NCI-H526 treated with DMSO at 0.1 percent for 48 hours (cell line): Measurements from ENCODE around the gene NPAS3.
A peak's percentile ranks its signal among the peaks of the same experiment; 100 is the strongest.

Source experiments
- DNase-seq: peaks from one replicate; lab custom pipeline; 2025; lab: John Stamatoyannopoulos, UW

The NPAS3 gene

DNA sequence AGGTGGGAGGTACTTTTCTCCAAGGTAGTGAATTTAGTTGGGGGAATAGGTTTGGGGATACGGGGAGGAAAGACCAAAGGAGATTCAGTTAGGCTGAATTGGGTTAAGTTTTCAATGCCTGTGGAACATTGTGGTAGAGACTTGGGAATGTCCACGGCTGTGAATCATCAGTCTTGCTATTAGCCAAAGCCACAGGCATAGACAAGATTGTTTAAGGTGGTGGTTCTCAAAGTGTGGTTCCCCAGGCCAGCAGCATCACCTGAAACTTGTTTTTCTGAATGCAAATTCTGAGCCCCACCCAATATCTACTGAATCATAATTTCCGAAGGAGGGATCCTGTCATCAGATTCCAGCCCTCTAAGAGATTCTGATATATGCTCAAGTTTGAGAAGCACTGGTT, 696.0 kb downstream of the NPAS3 start:
- no peak for DNase-seq

DNA sequence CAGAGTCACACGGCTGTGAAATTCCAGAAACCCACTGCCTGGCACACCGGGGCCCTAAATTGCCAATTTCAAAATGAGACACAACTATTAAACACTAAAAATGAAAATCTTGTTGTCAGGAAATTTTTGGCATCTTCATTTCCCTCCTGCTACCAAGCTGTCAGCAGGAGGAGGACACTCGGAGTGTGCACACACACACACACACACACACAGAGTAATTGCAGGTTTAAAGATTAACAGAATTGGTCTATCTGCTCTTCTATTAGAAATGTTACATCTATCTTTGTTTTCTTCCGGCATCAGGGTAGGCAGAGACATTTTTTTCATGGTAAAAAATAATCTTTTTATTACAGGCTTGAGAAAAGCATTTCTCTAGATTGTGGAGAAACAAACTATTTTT, 698.0 kb downstream of the NPAS3 start:
- DNase-seq: no peak

DNA sequence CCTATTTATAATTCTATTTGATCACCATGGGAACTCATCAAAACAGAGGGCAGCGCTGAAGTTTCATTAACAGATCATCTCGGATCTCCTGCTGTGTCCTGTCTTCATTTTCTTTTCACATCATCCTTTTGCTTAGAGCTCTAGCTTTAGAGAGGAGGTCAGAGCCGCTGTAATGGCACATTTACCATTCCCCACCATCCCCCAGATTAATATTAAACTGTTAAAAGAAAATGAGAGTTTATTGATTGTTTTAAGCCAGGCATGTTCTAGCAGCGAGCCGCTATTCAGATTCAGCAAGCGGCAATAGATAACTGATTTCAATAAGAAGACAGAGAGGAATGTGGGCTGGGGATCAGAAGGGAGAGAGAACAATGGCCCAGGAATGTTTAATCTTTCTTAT, 703.4 kb downstream of the NPAS3 start:
- no peak for DNase-seq

DNA sequence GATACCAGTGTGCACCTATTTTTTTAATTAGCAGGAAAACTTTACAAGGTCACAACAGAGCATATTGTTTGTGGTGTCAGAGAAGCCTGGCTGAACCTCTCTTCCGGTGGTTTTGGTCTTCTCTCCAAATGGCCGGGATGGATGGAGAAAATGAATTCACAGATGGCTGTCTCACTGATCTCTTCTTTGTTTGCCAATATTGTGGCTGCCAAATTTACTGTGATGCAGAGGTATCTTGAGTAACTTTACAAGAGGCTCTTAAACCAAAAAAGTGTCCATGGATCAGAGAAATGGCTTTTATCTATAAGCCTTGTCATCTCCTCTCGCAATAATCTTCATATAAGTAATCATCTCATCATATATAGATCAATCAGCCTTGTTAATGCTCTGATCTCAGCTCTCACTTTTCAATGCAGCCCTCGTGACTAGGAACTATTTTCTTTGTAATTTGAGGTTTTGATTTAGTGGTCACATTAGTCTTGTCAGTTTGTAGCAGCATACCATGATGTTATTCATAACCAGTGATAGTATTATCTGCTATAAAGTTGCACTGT, 704.1 kb downstream of the NPAS3 start:
- no peak for DNase-seq

DNA sequence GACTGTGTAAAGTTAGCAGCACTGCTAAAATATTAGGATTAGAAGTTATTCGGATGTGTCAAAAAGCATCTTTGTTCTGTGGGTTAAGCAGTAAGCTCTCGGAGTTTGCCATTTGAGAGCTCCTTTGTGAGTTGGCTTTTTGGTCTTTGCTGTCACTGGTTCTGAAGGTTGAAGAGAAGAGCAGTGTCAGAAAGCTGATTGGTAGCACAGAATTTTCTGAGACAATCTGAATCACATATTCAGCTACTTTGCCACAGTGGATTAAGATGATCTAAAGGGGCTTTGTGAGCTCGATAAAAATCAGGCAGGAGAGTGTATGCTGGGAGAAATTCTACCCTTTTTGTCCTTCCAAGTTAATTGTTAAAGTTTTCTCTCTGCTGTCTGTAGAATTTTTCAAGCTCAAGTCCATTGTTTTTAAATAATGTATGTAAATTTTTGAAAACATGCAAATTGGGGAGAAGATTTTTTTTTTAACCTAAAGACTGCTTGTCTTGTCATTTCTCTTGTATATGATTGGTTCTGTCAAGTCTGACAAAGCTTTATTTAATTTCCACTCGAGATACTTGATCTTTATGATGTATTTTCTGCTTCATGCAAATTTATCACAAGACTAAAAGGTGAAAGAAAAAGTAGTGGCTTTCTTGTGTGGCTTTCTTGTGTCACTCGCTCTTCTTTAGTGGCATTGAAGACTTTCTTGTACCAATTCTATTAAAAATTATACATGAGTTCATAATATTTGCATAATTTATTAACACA, 704.9 kb downstream of the NPAS3 start:
- DNase-seq: no peak

DNA sequence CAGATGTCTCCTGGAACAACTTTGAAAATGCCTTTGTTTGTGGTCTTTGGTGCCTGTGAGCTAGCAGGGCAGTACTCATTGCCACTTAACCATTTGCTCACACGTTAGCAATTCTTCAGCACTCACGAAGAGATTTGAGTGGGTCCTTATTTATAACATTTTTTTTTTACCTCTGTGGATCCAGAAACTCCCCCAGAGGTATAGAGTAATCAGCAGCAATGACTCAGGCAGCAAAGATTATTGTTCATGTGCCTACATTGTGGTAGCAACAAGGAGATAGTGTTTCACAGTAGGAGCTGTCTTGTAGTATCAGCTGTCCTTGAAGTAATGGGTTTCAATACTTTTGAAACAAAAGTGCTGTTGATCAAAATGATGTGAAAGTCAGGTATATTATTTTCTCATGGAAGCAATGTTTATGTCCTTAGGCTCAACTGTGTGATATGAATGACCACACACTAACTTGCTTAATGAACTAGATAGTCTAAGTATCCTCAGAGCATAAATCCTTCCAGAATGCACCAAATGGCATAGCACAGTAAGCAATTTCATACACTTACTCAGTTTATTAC, 708.1 kb downstream of the NPAS3 start:
- no peak for DNase-seq

DNA sequence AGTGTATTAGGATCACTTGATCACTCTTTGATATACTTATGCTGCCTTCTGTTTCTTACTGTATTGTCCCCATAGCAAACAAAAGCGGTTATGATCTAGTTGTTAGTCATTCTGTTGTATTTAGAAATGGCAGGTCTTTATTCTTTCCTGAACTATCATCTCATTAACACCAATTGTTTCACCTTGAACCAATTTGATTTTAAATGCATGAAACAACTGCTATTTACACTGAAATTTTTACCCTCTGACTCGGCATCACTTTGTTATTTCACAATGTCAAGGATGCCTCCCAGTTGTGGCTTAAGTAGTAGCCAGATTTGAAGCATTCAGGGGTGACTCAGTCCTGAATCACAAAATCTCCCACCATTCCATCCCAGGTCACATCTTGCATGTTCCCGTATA, 708.7 kb downstream of the NPAS3 start:
- DNase-seq: no peak

DNA sequence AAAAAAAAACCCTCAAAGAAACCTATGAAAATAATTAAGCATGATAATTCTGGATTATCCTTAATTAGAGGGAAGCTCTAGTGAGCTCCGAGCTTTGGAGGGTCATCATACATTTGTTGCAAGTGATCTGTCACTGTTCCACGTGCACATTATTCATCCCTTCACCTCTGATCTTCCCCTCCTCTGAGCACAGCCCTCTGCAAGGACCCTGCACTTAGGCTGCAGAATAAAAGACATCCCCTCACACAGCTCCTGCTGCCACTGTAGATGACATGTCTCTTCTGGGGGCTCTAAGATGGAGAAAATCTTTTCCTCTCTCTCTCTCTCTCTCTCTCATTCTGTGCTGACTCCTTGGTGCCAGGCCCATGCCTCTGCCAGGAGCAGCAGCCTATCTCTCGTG, 711.8 kb downstream of the NPAS3 start:
- DNase-seq: no peak

DNA sequence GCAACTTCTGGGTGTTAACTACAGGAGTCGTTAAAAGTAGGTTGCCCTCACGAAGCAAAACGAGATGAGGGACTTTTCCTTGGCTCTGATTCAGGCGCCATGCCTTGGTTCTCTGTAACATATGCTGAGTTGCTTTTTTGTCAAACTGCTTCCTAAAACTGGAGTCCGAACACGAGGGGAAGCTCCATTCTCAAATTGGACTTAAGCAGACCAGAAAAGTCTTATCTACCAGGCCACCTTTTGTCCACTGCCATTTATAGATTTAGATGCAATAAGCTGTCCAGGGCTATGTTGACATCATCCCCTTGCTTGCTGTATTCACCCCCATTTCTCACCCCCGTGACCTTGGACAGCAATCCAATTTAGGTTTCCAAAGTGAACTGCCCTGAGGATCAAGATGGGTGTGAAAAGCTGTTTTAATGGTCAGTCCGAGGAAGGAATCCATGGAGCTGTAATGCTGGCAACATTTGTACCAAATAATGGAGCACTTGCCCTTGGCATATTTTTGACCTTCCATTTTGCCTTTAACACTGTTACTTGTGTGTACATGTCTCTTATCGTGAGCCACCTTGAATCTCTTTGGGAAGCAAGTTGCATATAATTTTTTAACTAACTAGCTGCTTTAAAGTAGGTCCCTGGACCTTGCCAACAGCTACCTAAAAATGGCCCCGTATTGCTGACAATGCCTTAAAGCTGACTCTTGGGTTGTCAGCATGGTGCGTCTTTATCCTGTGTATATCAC, 714.1 kb downstream of the NPAS3 start:
- DNase-seq: no peak

DNA sequence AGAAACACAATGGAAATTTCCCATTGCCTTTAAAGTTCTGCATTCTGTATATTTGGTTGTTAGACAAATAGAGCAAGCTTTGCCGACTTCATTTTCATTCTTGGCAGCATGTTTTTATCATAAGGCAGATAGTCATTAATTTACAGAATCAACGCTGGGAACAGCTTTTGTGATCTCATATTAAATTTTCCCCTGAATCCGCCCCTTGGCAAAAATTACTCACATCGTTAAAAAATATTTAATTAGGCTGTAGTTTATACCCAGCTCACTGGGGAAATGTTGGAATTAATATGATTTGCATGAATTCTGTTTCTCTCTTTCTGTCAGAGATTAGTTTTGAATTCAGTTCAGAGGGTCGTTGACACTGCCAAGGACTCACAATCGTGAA, 714.6 kb downstream of the NPAS3 start:
- DNase-seq: no peak

DNA sequence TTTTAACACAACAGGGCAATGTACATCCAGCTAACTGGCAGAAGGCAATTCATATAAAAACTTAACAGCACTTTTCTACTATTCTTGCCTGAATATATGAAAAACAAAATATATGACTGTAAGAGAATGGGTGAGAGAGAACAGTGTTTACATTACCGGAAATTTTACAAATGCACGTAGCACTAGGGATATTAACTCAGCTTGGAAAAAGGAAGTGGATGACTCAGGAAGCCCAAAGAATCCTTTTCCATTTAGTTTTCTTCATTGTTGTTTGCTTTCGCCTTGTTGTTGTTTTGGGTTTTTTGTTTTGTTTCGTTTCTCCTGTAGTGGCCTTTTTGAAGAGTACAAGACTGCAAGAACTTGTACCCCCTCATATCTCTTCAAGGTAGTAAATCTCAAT, 716.7 kb downstream of the NPAS3 start:
- DNase-seq: no peak

DNA sequence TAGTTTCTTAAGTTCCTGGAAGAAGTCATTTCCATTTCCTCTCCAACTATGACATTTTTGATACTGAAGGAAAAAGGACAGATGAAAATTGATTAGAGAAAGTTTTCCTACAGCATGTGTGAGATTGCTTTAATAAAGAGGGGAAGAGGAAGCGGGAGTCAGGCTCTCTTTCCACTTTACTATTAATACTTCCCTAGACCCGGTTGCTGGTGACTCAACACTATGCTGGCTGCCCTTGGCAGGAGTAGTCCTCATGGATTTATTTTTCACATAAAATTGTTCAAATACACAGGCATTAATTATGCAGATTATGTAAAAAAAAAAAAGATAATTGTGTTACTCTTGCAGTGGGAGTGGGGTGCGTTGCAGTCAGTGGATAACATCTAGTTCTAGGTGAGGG, 718.8 kb downstream of the NPAS3 start:
- no peak for DNase-seq

DNA sequence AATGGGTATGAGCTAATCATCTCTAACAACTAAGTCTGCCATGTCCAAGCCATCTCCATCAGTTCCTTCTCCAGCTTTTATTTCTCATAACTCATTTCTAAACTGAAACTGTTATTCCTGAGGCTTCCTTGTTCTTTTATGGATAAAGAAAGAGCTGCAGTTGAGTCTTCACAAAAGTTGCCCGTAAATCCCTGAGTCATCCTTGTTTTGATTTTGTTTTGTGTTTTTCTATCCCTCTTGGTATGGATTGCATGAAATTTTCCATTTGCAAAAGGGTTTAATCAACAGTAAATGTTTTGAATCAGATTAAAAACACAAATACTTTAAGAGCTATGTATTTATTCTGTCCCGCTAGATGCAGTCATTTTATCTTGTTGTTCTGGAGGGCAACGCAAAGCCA, 721.6 kb downstream of the NPAS3 start:
- no peak for DNase-seq

DNA sequence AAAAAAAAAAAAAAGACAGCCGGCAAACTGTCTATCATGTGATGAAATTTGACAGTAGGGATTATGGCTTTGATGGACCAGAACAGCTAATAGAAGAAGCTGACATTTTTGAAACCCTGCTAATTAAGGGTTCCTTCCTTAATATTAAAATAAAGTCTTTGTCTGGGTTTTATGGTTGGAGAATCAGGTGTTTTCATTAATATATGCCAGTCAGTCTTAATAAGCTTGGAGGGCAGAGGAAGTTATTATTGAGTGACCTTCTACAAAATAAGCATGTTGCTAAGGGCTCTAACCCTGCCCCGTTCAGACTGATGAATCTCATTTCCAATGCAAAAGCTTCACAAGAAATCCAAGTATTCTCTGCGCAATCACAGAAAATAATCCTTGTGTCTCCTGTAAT, 722.4 kb downstream of the NPAS3 start:
- DNase-seq: no peak

DNA sequence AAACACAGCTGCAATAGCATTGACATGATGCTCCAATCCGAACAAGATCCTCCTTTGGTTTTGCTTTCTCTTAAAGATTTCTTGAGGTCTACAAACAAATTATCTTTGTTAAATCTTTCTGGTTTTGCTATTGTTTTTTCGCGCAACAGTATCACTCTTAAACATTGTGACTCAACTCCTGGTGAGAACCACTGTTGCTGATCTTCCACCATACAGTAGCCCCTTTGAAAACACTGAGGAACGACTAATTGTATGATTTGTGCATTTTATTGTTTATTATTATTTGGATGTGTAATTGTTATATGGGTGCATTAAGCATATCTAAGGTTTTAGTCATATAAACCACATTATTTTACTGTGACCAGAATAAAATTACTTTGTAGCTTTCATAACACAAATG, 729.4 kb downstream of the NPAS3 start:
- DNase-seq: no peak

DNA sequence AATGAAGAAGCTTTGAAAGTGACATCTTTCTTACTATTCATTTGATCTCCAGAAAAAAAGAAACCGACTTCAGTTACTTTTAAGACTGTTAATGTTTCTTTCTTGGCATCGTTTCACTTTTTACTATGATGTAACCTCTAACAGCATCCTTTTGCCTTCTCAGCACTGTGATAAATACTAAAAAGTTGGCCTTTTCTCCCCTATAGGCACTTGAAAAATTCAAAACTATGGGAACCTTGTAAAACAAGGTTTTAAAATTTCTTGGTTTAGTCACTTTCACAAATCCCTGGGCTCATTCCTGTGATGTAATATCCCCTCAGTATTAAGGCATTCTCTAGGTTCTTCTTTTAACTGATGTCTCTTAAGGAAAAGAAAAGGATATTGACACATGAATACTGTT, 730.4 kb downstream of the NPAS3 start:
- no peak for DNase-seq

DNA sequence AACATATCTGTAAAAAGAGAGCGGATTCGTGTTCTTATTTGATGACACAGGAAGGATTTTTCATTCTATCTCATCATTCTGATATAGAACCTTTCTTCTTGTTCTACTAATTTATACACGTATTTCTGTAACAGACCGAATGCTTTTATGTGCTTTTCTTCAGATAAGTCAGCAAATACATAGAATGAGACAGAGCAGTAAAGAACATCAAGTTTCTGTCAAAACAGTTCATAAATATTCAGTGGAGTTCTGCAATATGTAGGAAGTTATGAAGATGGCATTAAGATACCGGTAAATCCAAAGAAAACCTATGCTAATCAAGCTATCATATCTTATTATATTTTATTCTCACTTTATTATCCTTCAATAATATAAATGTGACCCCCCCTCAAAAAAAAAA, 731.6 kb downstream of the NPAS3 start:
- DNase-seq: no peak

DNA sequence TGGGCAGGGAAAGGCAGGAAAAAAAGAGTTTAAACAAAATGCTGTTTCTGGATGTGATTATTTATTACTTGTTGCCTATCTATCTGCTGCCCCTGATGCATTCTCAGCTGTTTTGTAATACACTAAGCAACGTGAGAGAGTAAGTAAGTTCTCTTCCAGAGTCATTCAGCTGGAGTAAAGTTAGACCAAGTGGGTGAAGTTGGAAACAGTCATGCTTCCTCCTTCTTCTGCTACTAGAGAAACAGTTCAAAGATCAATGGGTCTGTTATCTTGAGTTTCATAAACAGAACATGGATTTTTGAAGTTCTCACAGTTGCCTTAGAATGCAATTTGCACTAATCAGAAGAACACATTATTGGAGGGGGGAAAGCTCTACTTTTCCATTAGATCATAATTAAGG, 732.9 kb downstream of the NPAS3 start:
- DNase-seq: no peak

DNA sequence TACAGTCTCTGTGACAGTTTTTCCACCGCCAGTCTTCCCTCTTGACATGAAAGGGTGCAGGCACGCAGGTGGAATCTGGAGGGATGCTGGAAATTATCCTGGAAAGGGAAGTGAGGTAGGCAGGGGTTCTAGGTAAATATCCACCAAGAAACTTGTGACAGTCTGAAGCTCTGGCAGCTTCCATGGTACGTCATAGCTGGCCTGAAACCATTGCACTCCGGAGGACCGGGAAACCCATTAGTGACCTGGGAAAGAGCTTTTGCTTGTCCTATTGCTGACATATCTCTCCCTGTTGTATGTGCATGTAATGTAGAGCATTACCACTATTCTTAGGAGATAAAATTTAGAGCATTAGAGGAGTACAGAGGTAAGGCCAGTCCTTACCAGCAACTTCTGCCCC, 736.2 kb downstream of the NPAS3 start:
- no peak for DNase-seq

DNA sequence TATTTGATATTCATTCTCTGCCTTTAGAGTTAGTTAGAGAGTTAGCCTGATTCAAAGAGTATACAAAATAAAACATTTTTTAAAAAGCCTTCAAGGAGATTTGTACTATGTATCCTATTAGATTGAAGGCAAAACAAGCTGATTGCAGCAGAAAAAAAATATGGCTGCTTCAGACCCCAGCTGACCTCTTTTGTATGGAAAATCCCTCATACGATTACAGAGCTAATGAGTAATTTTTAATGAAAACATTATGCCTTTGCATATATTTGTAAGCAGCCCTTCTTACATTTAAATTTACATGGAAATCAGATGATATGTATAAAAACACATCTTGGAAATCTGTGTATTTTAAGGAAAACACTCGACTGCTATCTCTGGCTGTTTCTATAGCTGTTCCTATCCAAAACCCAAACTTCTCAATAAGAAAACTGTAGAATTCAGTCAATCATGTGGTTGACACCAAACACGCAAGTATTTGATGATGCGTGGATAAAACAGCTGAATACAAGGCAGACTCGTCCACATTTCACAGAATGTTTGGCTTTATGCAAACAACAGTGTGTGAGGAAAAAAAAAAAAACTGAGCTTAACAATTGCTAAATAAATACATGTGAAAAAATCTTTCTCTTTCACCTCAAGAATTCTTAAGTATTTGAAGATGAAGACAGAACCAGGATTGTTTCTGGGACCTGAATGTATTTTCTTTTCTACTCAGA, 736.9 kb downstream of the NPAS3 start:
- no peak for DNase-seq

DNA sequence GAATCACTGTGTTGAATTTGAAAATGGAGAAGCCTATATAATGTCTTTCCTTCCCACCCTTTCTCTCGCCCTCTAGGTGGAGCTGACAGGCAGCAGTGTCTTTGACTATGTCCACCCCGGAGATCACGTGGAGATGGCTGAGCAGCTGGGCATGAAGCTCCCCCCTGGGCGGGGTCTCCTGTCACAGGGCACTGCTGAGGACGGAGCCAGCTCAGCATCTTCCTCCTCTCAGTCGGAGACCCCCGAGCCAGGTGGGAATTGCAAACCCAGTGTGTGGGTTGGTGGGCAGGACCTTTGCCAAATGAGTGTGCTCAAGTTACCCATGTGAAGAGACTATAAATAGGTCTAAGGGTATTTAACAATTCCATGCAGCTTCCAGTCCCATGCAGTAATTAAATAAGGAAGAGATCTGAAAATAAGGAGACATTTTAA, 737.5 kb downstream of the NPAS3 start:
- DNase-seq: peak; percentile 79

DNA sequence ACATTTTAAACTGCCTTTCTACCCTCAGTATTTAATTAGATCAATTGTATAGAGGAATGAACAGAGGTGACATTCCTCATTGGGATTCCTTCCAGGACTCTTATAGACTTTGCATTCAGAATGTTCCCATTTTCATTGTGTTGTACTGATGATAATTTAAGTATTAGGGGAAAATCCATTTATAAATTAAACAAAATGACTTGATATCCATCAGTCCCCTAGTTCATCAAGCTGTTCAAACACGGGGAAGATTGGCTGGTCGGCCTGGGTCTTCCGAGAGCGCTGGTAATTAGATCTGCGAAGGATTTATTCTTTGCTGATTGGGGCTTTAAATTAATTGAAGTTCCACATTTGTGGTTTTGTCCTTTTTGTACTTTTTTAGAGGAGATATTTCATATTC, 738.2 kb downstream of the NPAS3 start:
- no peak for DNase-seq

DNA sequence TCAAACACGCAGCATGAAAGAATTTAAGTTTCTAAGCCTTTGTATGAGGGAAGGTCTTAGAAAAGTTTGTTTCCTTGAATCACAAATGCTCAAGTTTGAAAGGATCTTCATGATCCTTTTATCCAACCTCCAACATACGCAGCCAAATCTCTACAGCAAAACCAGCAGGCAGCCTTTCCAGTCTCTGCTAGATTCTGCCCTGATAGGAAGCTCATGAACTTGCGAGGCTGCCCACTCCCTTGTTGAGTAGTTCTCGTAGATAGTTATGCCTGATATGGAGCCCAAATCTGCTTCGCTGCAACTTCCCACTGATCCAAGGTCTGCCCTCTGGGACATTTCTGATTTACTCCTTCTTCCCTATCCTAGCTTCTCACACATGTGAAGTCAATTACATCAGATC, 739.3 kb downstream of the NPAS3 start:
- no peak for DNase-seq
